Right ventricle myocardium superior (tissue), 1 donor: Measurements from ENCODE around the gene IRGM. TPM values are rescaled to one million over a fixed set of nuclear protein-coding genes. Genes with fewer than 3 reads are reported as not detected.

Source experiments
- ATAC-seq: fragments of 200-7000 bp; cut with Tn5 transposase; one replicate; pipeline ENCODE4 v1.9.1; 2020; ENCODE audit warnings: mild to moderate bottlenecking; ENCODE audit not compliant: poor library complexity
- DNase-seq: peaks from one replicate; pipeline ENCODE4 v3.0.0-alpha.2; 2020
- intact Hi-C: fragments of 100-400 bp; cut with DNase I; formaldehyde crosslinking; loops from one replicate; pipeline ENCODE4 v1.11.2; 2022
- total RNA-seq: library from RNA; stranded (reverse); fragmentation: NEBNext Ultra II Directional; extraction: Animal tissue kit (Norgen Biotek cat#: 25700); gene quantifications from one replicate; pipeline ENCODE4 v1.2.1, GENCODE V29; 2021
- donor health status: DM: no; HTN: yes; CAD: no; lungs with severe emphysema.

IRGM gene
- total RNA-seq, 1 donor from 2014 or later, result not detected

DNA sequence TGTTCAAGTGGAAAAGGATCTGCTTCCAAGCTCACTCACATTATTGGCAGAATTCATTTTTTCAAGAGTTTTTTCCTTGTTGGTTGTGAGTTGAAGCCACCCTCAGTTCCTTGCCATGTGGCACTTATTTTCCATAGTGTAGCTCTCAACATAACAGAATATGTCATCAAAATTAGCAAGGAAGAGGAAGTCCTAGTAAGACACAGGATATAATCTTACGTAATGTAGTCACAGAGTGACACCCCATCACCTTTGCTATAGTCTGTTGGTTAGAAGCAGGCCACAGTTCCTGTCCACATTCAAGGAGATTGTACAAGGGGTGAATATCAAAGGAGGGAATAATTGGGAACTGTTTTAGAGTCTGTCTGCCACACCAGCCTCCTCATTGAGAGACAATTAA, 15.7 kb downstream of the IRGM start:
- ATAC-seq (no peak), DNase-seq (no peak)
- intact Hi-C loops, result no loop called here

- ATAC-seq (no peak), DNase-seq (no peak)
- intact Hi-C loops, result no loop called here
Measured at GRCh38 chr5:150879358-150879757, 33.0 kb downstream of the IRGM start.

DNA sequence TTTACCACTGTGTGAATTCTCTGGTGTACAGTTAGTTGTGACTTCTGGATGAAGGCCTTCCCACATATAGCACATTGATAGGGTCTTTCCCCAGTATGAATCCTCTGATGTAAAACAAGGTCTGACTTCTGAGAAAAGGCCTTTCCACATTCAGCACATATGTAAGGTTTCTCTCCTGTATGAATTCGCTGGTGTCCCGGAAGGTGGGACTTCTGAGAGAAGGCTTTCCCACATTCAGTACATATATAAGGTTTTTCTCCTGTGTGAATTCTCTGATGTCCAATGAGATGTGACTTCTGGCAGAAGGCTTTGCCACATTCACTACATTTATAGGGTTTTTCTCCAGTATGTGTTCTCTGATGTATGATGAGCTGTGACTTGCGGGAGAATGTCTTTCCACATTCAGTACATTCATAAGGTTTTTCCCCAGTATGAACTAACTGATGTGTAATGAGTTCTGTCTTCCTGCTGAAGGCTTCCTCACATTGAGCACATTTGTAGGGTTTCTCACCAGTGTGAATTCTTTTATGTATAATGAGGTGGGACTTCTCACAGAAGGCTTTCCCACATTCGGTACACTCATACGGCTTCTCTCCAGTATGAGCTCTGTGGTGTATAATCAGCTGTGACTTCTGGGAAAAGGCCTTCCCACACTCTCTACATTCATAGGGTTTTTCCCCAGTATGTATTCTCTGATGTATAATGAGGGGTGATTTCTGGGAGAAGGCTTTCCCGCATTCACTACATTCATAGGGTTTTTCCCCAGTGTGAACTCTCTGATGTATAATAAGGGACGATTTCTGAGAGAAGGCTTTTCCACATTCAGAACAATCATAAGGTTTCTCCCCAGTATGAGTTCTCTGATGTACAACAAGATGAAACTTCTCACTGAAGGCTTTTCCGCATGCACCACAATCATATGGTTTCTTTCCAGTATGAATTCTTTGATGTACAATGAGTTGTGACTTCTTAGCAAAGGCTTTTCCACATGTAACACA, 49.4 kb downstream of the IRGM start:
- DNase-seq (no peak), ATAC-seq (no peak)
- intact Hi-C loops, result loop anchor here (10.0 kb wide), 1 partner anchor 59 kb away; no protein-coding TSS in a partner anchor

Other genes with a start within 250 kb of the IRGM start
- gene SYNPO, start 205.9 kb upstream of the IRGM start, total RNA-seq, result 645 TPM
- gene MYOZ3, start 185.3 kb upstream of the IRGM start, total RNA-seq, result 4.0 TPM
- 26.9 TPM for gene RBM22, start 145.5 kb upstream of the IRGM start, total RNA-seq
- gene DCTN4, start 87.5 kb upstream of the IRGM start, total RNA-seq, result 45.2 TPM
- 15.6 TPM for gene SMIM3, start 67.8 kb upstream of the IRGM start, total RNA-seq
- gene ZNF300, start 58.5 kb downstream of the IRGM start, total RNA-seq, result 0.54 TPM
- gene GPX3, start 174.1 kb downstream of the IRGM start, total RNA-seq, result 592 TPM
- gene TNIP1, start 234.5 kb downstream of the IRGM start, total RNA-seq, result 126 TPM